HEK293T (cell line): ENCODE results near the gene CCR1.
"Not testable (repeated sequence)": the region's sequence is repeated elsewhere in the genome, so short reads cannot be mapped to it uniquely, and the experiment has no call there.

Experiments used
- CTCF ChIA-PET: fragments of 350-600 bp; formaldehyde crosslinking; extraction: SDS; loops from one replicate; lab custom pipeline; 2021; ENCODE audit warnings: antibody characterized with exemption, inconsistent platforms; lab: Yijun Ruan, JAX
- POLR2A ChIA-PET: fragments of 350-600 bp; formaldehyde crosslinking; extraction: SDS; loops from one replicate; lab custom pipeline; 2020; ENCODE audit warnings: antibody characterized with exemption, inconsistent platforms; lab: Yijun Ruan, JAX
- DNase-seq: peaks from one replicate; pipeline ENCODE4 v3.0.0; 2012; ENCODE audit warnings: mixed read lengths; ENCODE audit errors: extremely low spot score
- ARNT ChIP-seq: fragments of 450-650 bp; IDR thresholded peaks from 2 replicates; pipeline ENCODE4 v1.6.1; 2017; ENCODE audit warnings: mild to moderate bottlenecking
- BHLHE40 ChIP-seq: fragments of 450-650 bp; IDR thresholded peaks from 2 replicates; pipeline ENCODE4 v1.6.1; 2016; ENCODE audit warnings: mild to moderate bottlenecking, moderate library complexity, borderline replicate concordance
- CTBP1 ChIP-seq: fragments of 450-650 bp; IDR thresholded peaks from 2 replicates; pipeline ENCODE4 v1.6.1; 2016; ENCODE audit warnings: borderline replicate concordance
- ELF4 ChIP-seq: fragments of 450-650 bp; IDR thresholded peaks from 2 replicates; pipeline ENCODE4 v1.6.1; 2017; ENCODE audit warnings: antibody characterized with exemption
- FOXA1 ChIP-seq: fragments of 450-650 bp; IDR thresholded peaks from 2 replicates; pipeline ENCODE4 v1.6.1; 2016; ENCODE audit warnings: mild to moderate bottlenecking
- FOXK2 ChIP-seq: fragments of 450-650 bp; IDR thresholded peaks from 2 replicates; pipeline ENCODE4 v1.6.1; 2016; ENCODE audit warnings: mild to moderate bottlenecking
- FOXM1 ChIP-seq: fragments of 450-650 bp; IDR thresholded peaks from 2 replicates; pipeline ENCODE4 v1.6.1; 2017; ENCODE audit warnings: mild to moderate bottlenecking, borderline replicate concordance
- HDGF ChIP-seq: fragments of 450-650 bp; IDR thresholded peaks from 2 replicates; pipeline ENCODE4 v1.6.1; 2017; ENCODE audit warnings: antibody characterized with exemption, borderline replicate concordance
- L3MBTL2 ChIP-seq: fragments of 450-650 bp; conservative IDR thresholded peaks from 2 replicates; pipeline ENCODE4 v1.6.1; 2016; ENCODE audit warnings: mild to moderate bottlenecking
- LEF1 ChIP-seq: fragments of 450-650 bp; IDR thresholded peaks from 2 replicates; pipeline ENCODE4 v1.6.1; 2017; ENCODE audit warnings: mild to moderate bottlenecking, borderline replicate concordance
- NFRKB ChIP-seq: fragments of 450-650 bp; IDR thresholded peaks from 2 replicates; pipeline ENCODE4 v1.6.1; 2016; ENCODE audit warnings: mild to moderate bottlenecking, moderate library complexity
- PKNOX1 ChIP-seq: fragments of 450-650 bp; IDR thresholded peaks from 2 replicates; pipeline ENCODE4 v1.6.1; 2016
- SP1 ChIP-seq: fragments of 450-650 bp; IDR thresholded peaks from 2 replicates; pipeline ENCODE4 v1.6.1; 2017
- SUZ12 ChIP-seq: fragments of 450-650 bp; IDR thresholded peaks from 2 replicates; pipeline ENCODE4 v1.6.1; 2016; ENCODE audit warnings: mild to moderate bottlenecking
- TARDBP ChIP-seq: fragments of 450-650 bp; IDR thresholded peaks from 2 replicates; pipeline ENCODE4 v1.6.1; 2016
- ZNF384 ChIP-seq: fragments of 450-650 bp; IDR thresholded peaks from 2 replicates; pipeline ENCODE4 v1.6.1; 2016

Gene CCR1

DNA sequence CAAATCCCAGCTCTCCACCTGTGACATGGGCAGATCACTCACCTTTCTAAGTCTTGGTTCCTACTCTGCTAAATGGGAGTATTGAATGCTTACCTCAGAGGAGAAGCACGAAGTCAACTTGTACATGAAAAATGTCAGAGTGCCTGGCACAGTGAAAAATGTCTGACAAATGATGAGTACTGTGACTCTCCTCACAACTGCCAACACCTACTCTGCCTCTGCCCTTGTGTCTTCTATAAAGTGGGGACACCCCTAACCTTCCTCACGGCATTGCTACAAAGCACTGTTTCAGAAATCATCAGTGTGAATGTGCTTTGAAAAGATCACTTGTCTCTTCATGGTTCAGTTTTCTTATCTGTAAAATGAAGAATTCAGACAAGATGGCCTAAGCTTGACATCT lies 940 bp upstream of the CCR1 start:
- TF ChIP-seq NFRKB = no peak
- no peak for TF ChIP-seq LEF1
- TF ChIP-seq ARNT = no peak
- TF ChIP-seq FOXA1 = no peak
- no peak for TF ChIP-seq TARDBP
- TF ChIP-seq PKNOX1 = no peak
- TF ChIP-seq HDGF = no peak
- TF ChIP-seq FOXM1 = no peak
- TF ChIP-seq FOXK2 = no peak
- no peak for TF ChIP-seq ELF4
- TF ChIP-seq ZNF384 = no peak
- TF ChIP-seq SUZ12 = no peak
- no peak for TF ChIP-seq SP1
- no peak for TF ChIP-seq L3MBTL2
- no peak for TF ChIP-seq CTBP1
- TF ChIP-seq BHLHE40 = no peak
- DNase-seq = no peak
- CTCF ChIA-PET = interaction anchor here (0.6 kb wide), 2 partner anchors 104 to 238 kb away, joined by 3 read pairs; no protein-coding TSS in a partner anchor
- POLR2A ChIA-PET = no interaction called here

- DNase-seq, POLR2A ChIA-PET: not testable (repeated sequence)
- CTCF ChIA-PET = interaction anchor here (0.7 kb wide), 2 partner anchors 383 to 820 kb away, joined by 4 to 10 read pairs; no protein-coding TSS in a partner anchor
These were observed 599 bp downstream of the CCR1 start for GRCh38 chr3:46207514-46207913.

GRCh38 chr3:46206282-46207015 lies 1.7 kb downstream of the CCR1 start:
- DNase-seq = no peak
- ChIA-PET POLR2A (no interaction called here), CTCF (no interaction called here)
- no peak for TF ChIP-seq ELF4
- TF ChIP-seq PKNOX1 = no peak
- no peak for TF ChIP-seq BHLHE40
- TF ChIP-seq L3MBTL2 = no peak
- TF ChIP-seq TARDBP = no peak
- TF ChIP-seq LEF1 = no peak
- TF ChIP-seq SUZ12 = no peak
- TF ChIP-seq FOXK2 = no peak
- no peak for TF ChIP-seq CTBP1
- TF ChIP-seq SP1 = no peak
- no peak for TF ChIP-seq FOXA1
- no peak for TF ChIP-seq ARNT
- no peak for TF ChIP-seq FOXM1
- no peak for TF ChIP-seq HDGF
- no peak for TF ChIP-seq ZNF384

GRCh38 chr3:46205286-46205960 lies 2.7 kb downstream of the CCR1 start:
- ChIA-PET POLR2A (no interaction called here), CTCF (no interaction called here)
- no peak for DNase-seq
- no peak for TF ChIP-seq SUZ12
- no peak for TF ChIP-seq FOXK2
- no peak for TF ChIP-seq ZNF384
- TF ChIP-seq TARDBP = no peak
- TF ChIP-seq FOXM1 = no peak
- TF ChIP-seq NFRKB = no peak
- no peak for TF ChIP-seq ARNT
- TF ChIP-seq SP1 = no peak
- no peak for TF ChIP-seq ELF4
- no peak for TF ChIP-seq FOXA1

DNA sequence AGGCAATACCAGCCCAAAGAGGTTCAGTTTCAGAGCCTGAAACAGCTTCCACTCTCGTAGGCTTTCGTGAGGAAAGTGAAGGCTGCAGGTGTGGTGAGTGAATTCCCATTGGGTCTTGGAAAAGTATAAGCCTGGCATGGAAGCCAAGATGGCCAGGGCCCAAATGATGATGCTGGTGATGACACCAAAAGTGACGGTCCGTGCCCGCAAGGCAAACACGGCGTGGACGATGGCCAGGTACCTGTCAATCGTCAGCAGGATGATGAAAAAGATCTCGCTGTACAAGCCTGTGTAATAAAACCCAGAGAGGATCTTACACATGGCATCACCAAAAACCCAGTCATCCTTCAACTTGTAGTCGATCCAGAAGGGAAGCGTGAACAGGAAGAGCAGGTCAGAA lies 4.4 kb downstream of the CCR1 start:
- ChIA-PET CTCF (no interaction called here), POLR2A (no interaction called here)
- DNase-seq = no peak
- no peak for TF ChIP-seq TARDBP
- no peak for TF ChIP-seq CTBP1
- no peak for TF ChIP-seq ARNT
- TF ChIP-seq FOXM1 = no peak
- TF ChIP-seq BHLHE40 = no peak
- no peak for TF ChIP-seq NFRKB
- no peak for TF ChIP-seq SP1
- no peak for TF ChIP-seq PKNOX1
- no peak for TF ChIP-seq ZNF384

- no peak for DNase-seq
- POLR2A ChIA-PET = no interaction called here
- TF ChIP-seq HDGF = no peak
- no peak for TF ChIP-seq FOXM1
- TF ChIP-seq SUZ12 = no peak
- no peak for TF ChIP-seq NFRKB
- no peak for TF ChIP-seq ELF4
- no peak for TF ChIP-seq FOXA1
- TF ChIP-seq BHLHE40 = no peak
- no peak for TF ChIP-seq L3MBTL2
- CTCF ChIA-PET = no interaction called here
These were observed 5.6 kb downstream of the CCR1 start for GRCh38 chr3:46202535-46202934.
